ENCODE data around the gene CGB8. TPM values are rescaled to one million over a fixed set of nuclear protein-coding genes. Genes with fewer than 3 reads are reported as not detected.
"Not testable (repeated sequence)": the region's sequence is repeated elsewhere in the genome, so short reads cannot be mapped to it uniquely, and the experiment has no call there.

The CGB8 gene
- not detected for total RNA-seq (ENCODE audit: unreplicated experiment)
- long read RNA-seq: 0 reads

GRCh38 chr19:49049011-49049410 is at the start of gene CGB8:
TSS of gene CGB8 (minus strand) at chr19:49049111. CDS start at chr19:49048739, 372 bp downstream.
- not testable (repeated sequence) for H3K4me1 Mint-ChIP-seq (ENCODE audit: low read depth, unreplicated experiment); H3K27me3 Mint-ChIP-seq (ENCODE audit: unreplicated experiment); H3K4me3 Mint-ChIP-seq (ENCODE audit: unreplicated experiment); DNase-seq; H3K36me3 Mint-ChIP-seq (ENCODE audit: unreplicated experiment); H3K9me3 Mint-ChIP-seq (ENCODE audit: unreplicated experiment)
- H3K27ac Mint-ChIP-seq (ENCODE audit: unreplicated experiment): peak within 1 kb of the TSS; percentile 25

GRCh38 chr19:49097453-49098288 is 48.8 kb upstream of the CGB8 start:
- Mint-ChIP-seq H3K9me3 (ENCODE audit: unreplicated experiment) (peaks cover 16% of the 10 kb centered on the region), H3K36me3 (ENCODE audit: unreplicated experiment) (peaks cover 13% of the 10 kb centered on the region), H3K4me1 (ENCODE audit: low read depth, unreplicated experiment) (peaks cover 34% of the 10 kb centered on the region), H3K27me3 (ENCODE audit: unreplicated experiment) (peaks cover 11% of the 10 kb centered on the region), H3K27ac (ENCODE audit: unreplicated experiment) (peak overlapping the region; percentile 72), H3K4me3 (ENCODE audit: unreplicated experiment) (peak overlapping the region; percentile 49)
- TF ChIP-seq CTCF (IDR thresholded peaks at IDR 0.05; ENCODE audit: partially characterized antibody, unreplicated experiment): peak; percentile 99
- peak; percentile 84 for DNase-seq

GRCh38 chr19:49094505-49095482 is 45.9 kb upstream of the CGB8 start:
- Mint-ChIP-seq H3K27ac (ENCODE audit: unreplicated experiment) (peak overlapping the region; percentile 40), H3K9me3 (ENCODE audit: unreplicated experiment) (peaks cover 8% of the 10 kb centered on the region), H3K4me1 (ENCODE audit: low read depth, unreplicated experiment) (peaks cover 15% of the 10 kb centered on the region), H3K27me3 (ENCODE audit: unreplicated experiment) (peaks cover 5% of the 10 kb centered on the region), H3K36me3 (ENCODE audit: unreplicated experiment) (peaks cover 3% of the 10 kb centered on the region), H3K4me3 (ENCODE audit: unreplicated experiment) (peak overlapping the region; percentile 25)
- no peak for TF ChIP-seq CTCF (IDR thresholded peaks at IDR 0.05; ENCODE audit: partially characterized antibody, unreplicated experiment)
- no peak for DNase-seq

- peaks cover 4% of the 10 kb centered on the region for H3K9me3 Mint-ChIP-seq (ENCODE audit: unreplicated experiment)
- H3K36me3 Mint-ChIP-seq (ENCODE audit: unreplicated experiment): peaks cover 3% of the 10 kb centered on the region
- H3K4me3 Mint-ChIP-seq (ENCODE audit: unreplicated experiment): no peak overlapping the region
- H3K27ac Mint-ChIP-seq (ENCODE audit: unreplicated experiment): no peak overlapping the region
- DNase-seq: no peak
- no peak for TF ChIP-seq CTCF (IDR thresholded peaks at IDR 0.05; ENCODE audit: partially characterized antibody, unreplicated experiment)
- peaks cover 4% of the 10 kb centered on the region for H3K27me3 Mint-ChIP-seq (ENCODE audit: unreplicated experiment)
- peaks cover 4% of the 10 kb centered on the region for H3K4me1 Mint-ChIP-seq (ENCODE audit: low read depth, unreplicated experiment)
Observed at GRCh38 chr19:49092686-49093085, 43.8 kb upstream of the CGB8 start.

- Mint-ChIP-seq H3K4me3 (ENCODE audit: unreplicated experiment) (no peak overlapping the region), H3K27ac (ENCODE audit: unreplicated experiment) (no peak overlapping the region), H3K9me3 (ENCODE audit: unreplicated experiment) (peaks cover 9% of the 10 kb centered on the region), H3K36me3 (ENCODE audit: unreplicated experiment) (peaks cover 3% of the 10 kb centered on the region), H3K27me3 (ENCODE audit: unreplicated experiment) (peaks cover 4% of the 10 kb centered on the region), H3K4me1 (ENCODE audit: low read depth, unreplicated experiment) (peaks cover 9% of the 10 kb centered on the region)
- no peak for DNase-seq
- no peak for TF ChIP-seq CTCF (IDR thresholded peaks at IDR 0.05; ENCODE audit: partially characterized antibody, unreplicated experiment)
Observed at GRCh38 chr19:49091391-49092038, 42.6 kb upstream of the CGB8 start.

Measured in glutamatergic neuron (in vitro differentiated cells).